GM18870 (cell line): ENCODE results near the gene PLXNA4.

Experiments
- ATAC-seq: cut with Tn5 transposase; IDR thresholded peaks from one replicate; pipeline ENCODE4 v1.9.1; 2021; ENCODE audit warnings: moderate library complexity; ENCODE audit not compliant: unreplicated experiment

Gene PLXNA4

GRCh38 chr7:132367795-132368194 is 208.5 kb downstream of the PLXNA4 start:
- ATAC-seq: no peak

DNA sequence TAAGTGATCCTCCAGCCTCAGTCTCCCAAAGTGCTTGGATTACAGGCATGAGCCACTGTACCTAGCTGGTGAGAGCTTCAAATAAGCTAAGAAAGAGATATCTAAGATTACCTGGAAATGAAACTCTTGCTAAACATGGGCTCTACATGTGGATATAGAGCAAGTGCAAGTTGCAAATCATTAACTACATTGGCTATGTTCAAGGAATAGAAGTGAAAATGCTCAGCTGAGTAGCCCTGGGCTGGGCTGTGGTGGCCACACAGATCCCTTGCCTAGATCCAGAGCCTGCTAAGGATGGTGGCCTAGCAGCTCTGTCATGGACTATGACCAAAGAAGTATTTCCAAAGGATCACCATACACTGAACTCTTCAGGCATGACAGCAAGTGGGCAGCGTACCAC is 209.3 kb downstream of the PLXNA4 start:
- no peak for ATAC-seq

DNA sequence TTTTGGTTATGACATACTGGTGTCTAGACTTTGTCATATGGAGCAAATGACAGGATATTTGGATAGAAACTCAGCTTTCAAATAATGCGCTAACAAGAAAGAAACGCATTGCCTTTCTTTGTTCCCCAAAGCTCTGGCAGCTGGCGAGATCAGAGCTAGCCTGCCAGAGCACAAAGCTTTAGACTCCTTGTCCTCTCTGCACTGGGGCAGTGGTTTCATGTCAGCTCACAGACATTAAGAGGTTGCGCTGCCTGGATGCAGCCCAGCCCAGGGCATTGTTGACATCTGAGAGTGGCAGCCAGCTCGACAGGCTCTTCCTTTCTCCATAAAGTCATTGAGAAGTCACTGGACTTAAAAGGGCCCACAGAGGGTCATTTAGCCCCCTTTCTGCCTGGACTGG is 212.0 kb downstream of the PLXNA4 start:
- no peak for ATAC-seq

GRCh38 chr7:132362059-132362458 is 214.2 kb downstream of the PLXNA4 start:
- ATAC-seq: no peak

- ATAC-seq: no peak
Measured at GRCh38 chr7:132361146-132361545, 215.1 kb downstream of the PLXNA4 start.

GRCh38 chr7:132359743-132360142 is 216.5 kb downstream of the PLXNA4 start:
- no peak for ATAC-seq

DNA sequence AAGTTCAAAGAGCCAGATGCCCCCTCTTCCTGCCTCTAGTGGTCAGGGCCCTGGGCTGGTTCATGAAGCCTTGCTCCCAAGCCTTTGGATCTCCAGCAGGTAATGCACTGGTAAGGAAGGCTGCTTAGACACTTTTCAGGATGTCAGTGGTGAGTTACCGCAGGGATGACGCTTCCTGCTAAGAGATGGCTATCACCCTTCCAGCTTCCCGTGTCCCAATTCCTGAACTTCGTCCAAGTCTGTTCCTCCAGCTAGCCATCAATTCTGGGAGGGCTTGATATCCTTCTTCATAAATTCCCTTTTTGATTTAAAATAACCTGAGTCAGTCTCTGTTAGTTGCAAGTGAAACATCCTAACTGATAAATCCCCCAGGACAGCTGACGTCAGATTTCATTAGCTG is 221.2 kb downstream of the PLXNA4 start:
- ATAC-seq: no peak

DNA sequence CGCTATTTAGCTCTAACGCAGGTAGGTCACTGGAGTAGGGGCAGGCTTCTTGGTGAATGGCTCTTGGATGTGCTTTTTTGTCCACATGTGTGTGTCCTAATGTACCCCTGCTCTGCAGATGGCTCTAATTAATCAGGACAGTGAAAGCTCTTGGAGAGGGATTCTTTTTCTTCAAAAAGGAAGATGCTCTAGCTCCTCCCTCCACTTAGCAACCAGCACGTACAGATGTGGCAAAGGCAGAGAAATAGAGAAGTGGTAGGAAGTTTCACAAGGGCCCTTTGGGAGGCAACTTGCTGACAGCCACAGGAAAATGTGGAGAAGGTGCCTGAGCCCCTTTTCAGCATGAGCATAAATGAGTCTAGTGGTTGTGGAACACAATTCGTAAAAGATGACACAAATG is 221.7 kb downstream of the PLXNA4 start:
- ATAC-seq: no peak

DNA sequence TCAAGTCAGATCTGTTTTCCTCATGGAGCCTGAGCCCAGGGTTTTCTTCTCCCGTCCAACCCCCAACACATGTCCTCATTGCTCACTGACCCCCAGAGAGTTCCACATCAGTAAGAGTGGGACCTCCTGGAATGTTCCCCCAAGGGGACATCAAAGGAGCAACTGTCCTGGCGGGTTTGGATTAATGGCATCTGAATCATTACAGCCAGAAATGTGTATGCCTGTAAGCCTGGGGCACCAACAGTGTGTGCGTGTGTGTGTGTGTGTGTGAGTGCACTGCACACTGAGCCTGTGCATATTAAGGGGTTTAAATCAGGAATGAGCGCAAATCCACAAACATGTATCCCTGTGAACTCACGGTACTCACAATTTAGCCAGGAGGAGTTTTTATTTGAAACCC is 222.3 kb downstream of the PLXNA4 start:
- no peak for ATAC-seq

DNA sequence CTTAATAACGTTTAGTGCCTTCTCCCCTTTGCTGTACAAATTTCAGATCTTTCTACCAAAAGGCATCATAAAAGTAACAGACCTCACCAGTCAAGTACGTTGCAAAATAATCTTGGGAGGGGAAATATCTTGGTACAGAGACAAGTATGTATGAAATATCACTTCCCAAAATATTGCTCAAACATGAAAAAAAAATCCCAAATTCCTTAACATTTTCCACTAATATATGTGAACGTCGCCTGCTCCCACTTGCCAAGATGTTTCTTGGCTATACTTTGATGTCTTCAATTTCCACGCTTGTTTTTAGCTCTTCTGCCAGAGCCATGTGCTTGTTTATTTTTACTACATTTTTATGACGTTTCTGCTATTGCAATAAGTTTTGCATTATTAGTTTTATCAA is 223.5 kb downstream of the PLXNA4 start:
- no peak for ATAC-seq

DNA sequence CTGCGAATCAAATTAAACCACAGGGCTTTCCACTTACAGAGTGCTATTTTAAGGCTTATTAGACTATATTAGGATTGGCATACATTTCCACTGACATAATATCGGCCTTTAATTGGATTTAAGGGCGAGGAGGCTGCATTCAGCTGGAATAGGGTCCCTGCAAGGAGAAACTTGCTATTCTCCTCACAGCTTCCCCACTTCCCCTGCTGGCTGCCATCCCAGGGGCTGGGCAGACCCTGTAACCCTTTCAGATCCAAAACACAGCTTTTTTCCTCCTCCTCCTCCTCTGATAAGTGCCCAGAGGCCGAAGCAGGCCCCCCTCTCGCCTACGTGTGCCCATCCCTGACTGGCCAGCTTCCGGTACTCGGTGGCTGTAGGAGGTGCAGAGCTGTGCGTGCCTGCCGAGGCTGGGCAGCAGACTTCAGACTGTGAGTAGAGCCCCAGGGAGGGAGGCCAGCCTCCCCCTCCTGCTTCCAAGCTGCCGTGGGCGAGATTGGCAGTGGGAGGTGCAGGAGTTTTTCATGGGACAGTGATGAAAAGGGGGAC is 224.2 kb downstream of the PLXNA4 start:
- no peak for ATAC-seq

DNA sequence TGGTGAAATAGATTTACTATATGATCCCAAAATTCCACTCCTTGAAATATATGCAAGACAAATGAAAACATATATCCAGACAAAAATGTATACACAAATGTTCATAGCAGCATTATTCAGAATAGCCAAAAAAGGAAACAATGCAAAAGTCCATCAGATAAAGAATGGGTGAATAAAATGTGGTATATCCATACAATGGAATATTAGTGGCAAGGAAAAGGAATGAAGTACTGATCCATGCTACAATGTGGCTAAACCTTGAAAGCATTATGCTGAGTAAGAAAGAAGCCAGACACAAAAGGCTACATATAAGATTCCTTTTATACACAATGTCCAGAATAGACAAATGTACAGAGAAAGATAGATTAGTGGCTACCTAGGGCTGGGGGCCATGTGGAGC is 225.5 kb downstream of the PLXNA4 start:
- no peak for ATAC-seq

DNA sequence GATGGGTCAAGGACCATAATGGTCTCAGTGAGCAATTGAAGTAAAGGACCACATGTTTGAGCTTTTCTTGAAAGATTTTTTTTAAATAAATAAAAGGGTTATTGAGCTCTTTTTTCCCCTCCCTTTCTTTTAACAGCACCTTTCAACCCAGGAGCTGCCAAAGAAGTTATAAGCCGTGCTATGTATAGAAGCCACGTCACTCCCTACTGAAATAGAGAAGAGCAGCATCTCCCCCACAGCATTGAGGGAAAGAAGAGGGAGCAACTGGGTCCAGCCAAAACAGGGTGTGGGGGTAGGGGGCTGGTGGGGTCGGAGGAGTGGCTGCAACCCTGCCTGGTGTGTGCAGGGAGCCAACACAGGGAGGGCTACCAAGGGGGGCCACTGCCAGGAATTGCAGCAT is 227.2 kb downstream of the PLXNA4 start:
- no peak for ATAC-seq

DNA sequence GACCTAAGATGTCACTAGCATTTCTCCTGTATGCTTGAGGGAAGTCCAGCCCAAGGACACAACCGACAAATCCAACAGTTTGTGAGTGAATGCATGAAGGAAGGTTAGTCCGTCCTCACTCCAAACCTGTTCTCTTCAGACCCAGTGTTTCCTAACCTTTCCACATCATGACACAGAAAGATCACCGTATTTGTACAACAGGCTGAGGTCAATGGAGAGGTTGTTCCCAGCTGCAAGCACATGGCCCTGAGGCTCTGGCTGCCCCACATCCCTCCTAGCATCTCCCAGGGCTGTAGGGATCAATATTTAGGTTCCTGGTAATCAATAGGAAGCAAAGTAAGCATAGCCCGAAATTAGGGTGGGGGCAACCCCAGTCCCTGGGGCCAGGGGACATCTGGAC is 227.9 kb downstream of the PLXNA4 start:
- no peak for ATAC-seq

GRCh38 chr7:132347858-132348257 is 228.4 kb downstream of the PLXNA4 start:
- ATAC-seq: no peak

DNA sequence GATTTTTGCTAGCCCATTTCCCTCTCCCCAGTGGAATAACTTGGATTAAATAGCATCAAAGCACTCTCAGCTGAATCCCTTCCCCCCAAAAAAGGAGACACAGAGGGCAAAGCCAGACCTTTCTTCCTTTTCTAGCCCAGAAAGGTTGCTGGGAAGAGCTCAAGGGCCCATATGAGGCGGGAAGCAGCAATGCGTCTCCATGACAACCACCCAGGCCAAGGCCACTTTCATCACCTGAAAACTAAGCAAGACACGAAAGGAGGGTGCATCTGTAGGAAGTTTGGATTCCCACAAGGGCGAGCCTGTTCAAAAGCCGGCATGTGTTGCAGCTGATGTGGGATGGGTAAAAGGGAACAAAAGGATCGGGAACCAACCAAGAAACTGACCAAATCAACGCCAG is 229.1 kb downstream of the PLXNA4 start:
- no peak for ATAC-seq

- ATAC-seq: no peak
Measured at GRCh38 chr7:132345543-132346129, 230.6 kb downstream of the PLXNA4 start.

- no peak for ATAC-seq
Measured at GRCh38 chr7:132345030-132345429, 231.2 kb downstream of the PLXNA4 start.

DNA sequence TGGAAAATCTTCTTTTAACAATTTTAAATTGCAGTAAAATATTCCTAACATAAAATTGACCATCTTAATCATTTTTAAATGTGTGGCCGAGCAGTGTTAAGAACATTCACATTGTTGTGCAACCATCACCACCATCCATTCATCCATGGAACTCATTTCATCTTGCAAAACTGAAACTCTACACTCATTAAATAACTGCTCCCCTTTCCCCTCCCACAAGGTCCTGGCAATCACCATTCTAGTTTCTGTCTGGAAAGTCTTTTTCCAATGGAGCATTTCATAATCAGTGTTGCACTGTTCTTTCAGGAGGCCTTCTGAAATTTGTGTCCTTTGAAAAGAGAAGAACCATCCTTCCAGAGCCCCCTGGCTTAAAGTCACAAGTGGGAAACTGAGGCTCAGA is 233.1 kb downstream of the PLXNA4 start:
- ATAC-seq: no peak

DNA sequence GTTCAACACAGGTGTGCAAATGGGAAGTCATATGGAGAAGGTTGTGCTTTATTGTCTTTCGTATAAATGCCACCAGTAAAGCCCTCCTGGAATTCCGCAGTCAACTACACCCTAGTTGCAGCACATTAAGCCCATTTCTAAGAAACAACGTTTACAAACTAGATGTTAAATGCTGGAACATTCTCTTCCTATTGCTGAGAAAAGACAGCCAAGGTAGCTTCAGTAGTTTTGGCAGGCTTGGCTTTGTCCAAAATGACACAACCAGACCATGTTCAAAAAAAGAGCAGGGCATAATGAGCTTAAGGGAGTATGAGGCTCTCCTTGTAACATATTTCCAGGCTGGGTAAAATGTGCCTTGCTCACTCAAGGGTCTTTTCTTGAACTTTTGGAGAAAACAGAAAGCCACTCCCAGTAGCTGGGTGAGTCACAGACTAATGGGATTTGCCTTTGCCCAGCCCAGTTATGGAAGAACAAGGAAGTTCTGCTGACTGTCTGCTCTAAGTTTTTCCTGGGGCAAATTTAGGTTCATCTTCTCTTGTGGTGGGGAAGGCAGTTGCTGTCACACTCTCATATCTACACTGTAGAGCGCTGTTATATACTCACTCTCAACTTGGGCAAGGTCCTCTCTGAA is 238.7 kb downstream of the PLXNA4 start:
- no peak for ATAC-seq

DNA sequence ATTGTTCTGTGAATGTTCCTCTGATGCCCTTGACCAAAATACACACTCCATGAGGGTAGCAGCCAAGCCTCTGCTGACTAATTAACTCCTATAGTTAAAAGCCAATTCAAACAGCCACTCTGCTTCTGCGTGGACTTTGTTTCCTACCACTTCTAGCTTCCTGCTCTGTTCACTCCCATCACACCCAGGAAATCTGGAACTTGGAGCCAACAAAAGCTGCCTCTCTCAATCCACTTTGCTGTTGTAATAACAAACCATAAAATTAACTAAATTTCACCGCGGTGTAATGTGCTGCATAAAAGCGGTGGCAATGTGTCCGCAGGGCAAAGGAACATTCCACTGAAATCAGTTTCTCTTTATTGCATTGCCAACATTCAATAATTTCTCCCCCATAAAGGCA is 239.5 kb downstream of the PLXNA4 start:
- no peak for ATAC-seq

DNA sequence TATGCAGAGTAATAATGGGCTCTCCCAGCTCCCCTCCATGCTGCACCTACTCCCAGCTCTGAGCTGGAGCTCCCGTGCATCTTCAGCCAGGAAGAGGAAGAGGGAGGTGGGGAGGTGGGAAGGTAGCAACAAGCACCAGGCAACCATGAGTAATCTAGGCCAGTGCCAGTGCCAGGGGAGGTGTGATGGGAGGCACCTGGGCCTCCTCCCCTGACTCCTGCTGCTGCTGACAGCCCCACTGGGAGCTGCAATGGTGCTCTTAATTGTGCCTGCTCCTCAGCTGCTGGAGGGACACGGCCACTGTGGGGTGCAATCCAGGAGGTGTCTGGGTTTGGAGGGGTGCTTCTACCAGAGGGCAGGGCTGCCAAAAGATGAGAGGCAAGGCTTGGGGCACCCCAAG is 243.0 kb downstream of the PLXNA4 start:
- no peak for ATAC-seq

GRCh38 chr7:132328760-132329159 is 247.5 kb downstream of the PLXNA4 start:
- ATAC-seq: no peak
